Esophagus squamous epithelium (tissue), 4 donors: ENCODE data around the gene SEMA5A.

Source experiments
- POLR2A ChIP-seq, 4 donors: fragments of 450-650 bp; IDR thresholded peaks; one replicate each; pipeline ENCODE4 v1.6.1; 2017; ENCODE audit warnings: antibody characterized with exemption in 4 of 4, mild to moderate bottlenecking in 4 of 4, moderate library complexity in 3 of 4
- TF ChIP-seq, protein P1 (sequence below), 6 experiments: fragments of 450-650 bp in 4 of 6; fragments of 200-600 bp in 2 of 6; sonication (generic) in 2 of 6; IDR thresholded peaks; one replicate each; pipeline ENCODE4 v1.5.1; 2016 to 2019; ENCODE audit warnings: antibody characterized with exemption in 6 of 6, mild to moderate bottlenecking in 4 of 6, moderate library complexity in 4 of 6

DNA sequence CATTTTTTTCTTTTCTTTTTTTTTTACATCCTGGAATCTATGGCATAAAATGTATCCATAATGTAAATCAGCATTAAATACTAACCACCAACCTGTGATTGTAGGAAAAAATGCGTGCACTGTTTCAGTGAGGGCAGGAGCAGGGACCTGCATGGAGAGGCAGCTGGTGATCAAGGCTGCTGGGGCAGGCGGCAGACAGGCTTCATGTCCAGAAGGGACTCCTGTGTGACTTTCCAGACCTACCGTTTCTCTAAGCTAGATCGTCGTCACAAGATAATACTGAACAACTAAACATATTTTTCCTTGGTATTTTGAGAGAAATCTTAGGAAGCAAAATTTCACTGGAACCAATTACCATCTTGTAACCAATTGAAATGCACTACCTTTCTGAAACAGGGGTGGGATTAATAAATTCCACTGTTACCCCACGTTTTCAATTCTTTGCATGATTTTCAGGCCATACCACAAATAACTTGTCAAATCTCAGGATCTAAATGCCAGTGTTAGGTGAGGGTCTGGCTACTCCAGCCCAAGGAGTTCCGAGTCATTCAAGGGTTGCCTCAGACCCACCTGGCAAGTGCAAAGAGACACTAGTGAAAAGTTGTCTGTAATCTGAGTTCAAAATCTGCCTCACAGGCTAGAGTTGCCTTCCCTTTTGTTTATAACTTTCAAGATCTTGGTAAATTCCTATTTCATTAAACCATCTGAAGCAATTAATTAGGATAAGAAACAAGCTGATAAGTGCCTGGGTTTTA is 198.2 kb downstream of the SEMA5A start:
- TF ChIP-seq, protein P1, sequence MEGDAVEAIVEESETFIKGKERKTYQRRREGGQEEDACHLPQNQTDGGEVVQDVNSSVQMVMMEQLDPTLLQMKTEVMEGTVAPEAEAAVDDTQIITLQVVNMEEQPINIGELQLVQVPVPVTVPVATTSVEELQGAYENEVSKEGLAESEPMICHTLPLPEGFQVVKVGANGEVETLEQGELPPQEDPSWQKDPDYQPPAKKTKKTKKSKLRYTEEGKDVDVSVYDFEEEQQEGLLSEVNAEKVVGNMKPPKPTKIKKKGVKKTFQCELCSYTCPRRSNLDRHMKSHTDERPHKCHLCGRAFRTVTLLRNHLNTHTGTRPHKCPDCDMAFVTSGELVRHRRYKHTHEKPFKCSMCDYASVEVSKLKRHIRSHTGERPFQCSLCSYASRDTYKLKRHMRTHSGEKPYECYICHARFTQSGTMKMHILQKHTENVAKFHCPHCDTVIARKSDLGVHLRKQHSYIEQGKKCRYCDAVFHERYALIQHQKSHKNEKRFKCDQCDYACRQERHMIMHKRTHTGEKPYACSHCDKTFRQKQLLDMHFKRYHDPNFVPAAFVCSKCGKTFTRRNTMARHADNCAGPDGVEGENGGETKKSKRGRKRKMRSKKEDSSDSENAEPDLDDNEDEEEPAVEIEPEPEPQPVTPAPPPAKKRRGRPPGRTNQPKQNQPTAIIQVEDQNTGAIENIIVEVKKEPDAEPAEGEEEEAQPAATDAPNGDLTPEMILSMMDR (IDR thresholded peaks at IDR 0.05): no peak
- no peak for TF ChIP-seq POLR2A (IDR thresholded peaks at IDR 0.05)
